ENCODE data around the gene COL4A1.
A peak's percentile ranks its signal among the peaks of the same experiment; 100 is the strongest.

The COL4A1 gene

DNA sequence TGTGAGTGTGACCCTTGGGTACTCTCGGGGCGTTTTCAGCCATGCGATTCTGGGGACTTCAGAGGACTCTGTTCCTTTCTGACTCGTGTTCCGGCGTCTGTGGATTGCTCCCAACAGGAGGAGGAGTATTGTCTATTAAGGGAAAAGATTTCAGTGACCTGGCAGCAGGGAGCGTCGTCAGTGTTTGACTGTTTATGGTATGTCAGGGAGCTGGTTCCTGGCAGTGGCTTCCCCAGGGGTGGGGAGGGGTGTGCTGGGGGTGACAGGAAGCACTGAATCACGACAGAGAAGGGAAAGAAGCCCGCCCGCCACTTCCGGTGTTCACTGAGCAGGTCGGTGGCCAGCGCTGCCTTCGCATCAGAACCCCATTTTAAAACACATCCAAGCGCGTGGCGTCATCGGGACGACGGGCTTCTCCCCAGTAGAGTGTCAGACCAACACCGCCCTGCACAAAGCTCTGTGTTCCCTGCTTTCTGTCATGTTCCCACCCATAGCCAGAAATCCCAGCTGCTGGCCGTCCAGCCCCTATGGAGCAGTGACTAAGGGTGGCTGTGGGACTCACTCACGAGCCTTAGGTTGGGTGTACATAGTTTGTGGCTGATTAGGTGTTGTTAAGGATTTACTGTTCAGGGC lies 34.0 kb upstream of the COL4A1 start:
- DNase-seq, result peak; percentile 36 to 59

GRCh38 chr13:110339975-110340550 lies 33.1 kb upstream of the COL4A1 start:
- no peak for DNase-seq

DNA sequence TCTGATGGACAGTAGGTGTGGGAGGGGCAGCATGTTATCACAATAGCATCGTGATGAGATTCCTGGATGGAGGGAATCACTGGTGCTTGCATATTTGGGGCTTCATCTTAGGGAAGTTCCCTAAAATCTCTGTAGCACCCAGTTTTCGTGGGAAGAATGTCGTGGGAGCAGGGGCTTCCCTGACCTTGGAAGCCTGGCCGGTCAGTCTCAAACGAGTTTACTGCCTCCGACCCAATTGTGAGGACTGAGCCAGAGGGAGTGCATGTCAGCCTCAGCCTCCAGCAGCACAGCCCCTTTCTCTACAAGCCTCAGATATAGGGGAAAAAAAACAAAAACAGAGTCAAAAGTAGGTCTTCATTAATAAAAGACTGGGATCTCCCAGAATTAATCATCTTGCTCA lies 32.3 kb upstream of the COL4A1 start:
- no peak for DNase-seq

DNA sequence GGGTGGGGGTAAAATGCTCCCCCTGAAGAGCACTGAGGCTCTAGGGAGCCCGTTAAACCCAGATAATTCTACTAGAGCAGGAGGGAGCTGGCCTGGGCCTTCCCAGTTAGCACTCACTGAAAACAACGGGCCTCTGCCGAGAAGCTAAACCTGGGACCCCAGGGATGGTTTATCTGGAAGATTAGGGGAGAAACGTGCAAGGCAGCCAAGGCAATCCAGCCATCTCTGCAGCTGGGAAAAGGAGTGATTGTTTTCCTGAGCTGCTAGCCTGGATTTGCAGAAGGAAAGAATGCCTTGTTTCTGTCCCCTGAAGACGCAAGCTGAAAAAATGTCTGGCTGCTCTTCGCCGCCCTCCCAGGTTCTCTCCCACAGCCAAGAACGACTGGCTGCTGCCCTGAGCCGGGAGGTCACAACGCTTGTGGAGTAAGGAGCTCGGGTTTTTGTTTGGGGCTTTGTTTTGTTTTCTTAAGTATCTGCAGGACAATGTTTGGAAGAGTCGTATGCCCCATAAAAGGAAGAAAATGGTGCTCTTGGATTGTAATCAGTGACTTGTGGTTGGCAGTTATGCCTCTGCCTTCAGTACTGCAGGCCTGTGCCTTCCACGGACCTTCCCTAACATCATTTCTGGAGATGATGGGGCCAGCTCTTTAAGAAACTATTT lies 31.6 kb upstream of the COL4A1 start:
- DNase-seq, result no peak

DNA sequence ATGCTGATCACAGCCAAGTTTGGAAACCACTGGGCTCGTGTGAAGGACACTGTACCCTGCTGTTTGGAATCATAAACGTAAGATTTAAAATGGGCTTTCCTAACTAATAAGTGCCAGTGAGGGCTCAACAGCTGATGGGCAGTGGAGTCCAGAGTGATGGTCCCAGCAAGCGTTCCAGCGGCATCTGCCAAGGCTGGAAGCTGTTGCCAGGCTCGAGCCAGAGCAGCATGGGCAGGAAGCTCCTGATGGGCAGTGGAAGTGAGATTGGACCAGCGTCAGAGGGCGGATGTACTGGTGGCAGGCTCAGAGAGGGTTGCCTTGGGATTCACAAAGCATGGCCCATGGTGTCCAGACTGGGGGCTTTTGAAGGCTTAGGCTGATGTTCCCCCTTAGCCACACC lies 30.3 kb upstream of the COL4A1 start:
- no peak for DNase-seq

DNA sequence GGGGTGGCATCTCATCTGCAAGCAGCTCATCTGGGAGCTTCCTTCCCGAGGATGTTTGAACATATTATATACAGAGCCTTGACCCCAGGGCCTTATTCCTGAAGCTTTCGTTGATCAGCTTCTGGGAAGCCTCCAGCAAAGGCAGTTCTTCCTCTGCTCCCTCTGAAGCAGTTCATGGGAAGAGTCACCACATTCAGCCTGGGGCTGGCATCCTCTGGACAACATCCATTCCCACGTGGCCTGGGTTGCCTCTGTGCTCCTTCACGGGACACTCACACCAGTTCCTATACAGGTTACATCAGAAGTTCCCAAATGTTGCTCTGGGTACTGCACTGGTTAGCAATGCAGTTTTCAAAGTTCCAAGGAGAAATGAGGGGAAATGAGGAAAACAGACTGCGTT lies 29.7 kb upstream of the COL4A1 start:
- no peak for DNase-seq

GRCh38 chr13:110336108-110336507 lies 29.2 kb upstream of the COL4A1 start:
- DNase-seq, result no peak

DNA sequence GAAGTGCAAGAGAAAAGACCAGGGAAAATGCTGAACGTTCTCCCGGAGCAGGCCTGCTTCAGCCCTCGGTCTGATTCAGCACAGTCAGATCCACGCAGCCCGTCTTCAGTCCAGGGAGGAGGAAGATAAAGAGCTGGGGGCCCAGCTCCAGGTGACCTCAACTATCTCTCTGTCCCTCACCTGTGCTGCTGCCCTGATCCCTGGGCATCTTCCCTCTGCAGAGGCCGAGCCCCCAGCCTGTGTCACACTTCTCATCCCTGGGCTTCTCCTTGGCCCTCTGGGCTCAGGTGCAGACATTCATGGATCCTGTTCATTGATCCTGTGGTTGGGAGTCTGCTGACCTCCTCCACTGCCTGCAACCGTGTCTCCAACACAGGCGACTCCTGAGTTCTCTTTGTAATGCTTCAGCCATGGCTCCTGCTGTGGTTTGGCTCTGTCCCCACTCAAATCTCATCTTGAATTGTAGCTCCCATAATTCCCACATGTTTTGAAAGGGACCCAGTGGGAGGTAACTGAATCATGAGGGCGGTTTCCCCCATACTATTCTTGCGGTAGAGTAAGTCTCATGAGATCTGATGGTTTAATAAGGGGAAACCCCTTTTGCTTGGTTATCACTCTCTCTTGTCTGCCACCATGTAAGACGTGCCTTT lies 28.0 kb upstream of the COL4A1 start:
- no peak for DNase-seq

DNA sequence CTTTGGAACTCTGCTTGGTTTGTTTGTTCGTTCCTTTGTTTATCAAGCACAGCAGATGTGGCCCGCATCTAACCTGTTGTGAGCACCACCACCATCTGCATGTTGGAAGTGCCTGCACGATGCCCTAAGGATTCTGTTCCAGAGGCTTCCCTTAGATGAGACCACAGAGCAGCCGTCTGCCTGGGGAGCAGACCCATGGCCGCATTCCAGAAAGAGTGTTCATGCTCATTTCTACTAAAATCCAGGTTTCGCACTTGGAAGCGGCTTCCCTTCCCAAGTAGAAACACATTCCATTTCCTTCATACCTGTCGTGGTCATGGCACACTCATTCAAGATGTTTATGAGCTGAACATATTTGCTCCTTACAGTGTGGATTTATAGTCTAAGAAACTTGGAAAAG lies 27.3 kb upstream of the COL4A1 start:
- DNase-seq, result no peak

DNA sequence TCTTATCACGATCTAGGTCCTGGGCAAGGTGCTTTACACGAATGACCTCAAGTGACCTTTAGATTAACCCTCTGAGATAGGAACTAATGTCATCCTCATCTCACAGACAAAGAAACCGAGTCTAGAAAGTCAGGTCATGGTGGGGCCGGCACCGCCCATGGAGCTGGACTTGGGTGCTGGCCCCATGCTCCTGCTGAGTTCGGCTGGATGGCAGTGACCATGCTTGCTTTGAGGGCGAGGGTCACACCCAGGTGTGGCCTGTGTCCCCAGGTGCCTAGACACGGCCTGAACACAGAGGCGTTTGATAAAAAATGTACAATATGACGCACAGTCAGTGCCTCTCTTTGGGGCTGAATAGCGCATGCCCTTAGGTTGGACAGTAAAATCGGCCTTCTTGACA lies 26.9 kb upstream of the COL4A1 start:
- DNase-seq, result no peak

GRCh38 chr13:110332750-110333149 lies 25.8 kb upstream of the COL4A1 start:
- DNase-seq, result no peak

DNA sequence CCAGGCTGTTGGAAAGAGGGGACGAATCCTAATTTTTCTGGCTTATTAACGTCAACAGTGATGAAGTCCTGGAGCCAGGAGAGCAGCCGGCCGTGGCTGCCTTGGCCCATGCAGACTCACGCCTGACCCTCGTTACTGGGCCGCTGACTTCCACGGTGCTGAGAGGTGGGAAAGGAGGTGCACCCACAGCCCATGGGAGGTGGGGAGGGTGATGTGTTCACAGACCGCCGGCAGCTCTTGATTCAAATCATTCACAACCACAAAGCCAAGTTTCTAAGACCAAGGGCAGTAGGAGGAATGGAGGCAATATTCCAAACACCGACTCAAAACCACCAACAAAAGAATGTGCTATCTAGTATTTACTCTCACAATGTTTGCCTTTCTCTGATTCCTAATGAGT lies 24.4 kb upstream of the COL4A1 start:
- DNase-seq, result no peak

DNA sequence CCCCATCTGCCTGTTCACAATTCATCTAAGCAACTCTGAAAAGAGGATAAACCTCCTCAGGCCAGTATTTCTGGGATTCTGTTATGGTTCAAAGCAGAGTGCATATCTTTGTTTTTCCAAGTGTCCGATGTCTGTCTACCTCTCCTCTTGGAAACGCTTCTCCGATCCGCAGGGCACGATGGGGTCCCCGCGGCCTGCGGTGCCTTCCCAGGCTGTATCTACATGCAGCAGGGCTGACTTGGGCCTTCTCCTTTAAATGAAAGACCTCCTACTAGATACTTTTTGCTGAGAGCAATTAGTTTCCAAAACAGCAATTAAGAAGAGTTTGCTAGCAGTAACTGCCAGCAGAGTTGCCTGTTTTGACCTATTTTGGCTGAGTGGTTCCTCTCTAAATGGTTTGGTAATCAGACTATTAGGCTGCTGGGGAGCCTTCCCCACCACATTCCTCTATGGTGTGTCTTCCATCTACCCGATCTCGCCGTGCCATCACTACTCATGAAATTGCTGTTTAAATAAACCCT lies 23.6 kb upstream of the COL4A1 start:
- DNase-seq, result no peak

GRCh38 chr13:110329798-110330461 lies 23.0 kb upstream of the COL4A1 start:
- no peak for DNase-seq

DNA sequence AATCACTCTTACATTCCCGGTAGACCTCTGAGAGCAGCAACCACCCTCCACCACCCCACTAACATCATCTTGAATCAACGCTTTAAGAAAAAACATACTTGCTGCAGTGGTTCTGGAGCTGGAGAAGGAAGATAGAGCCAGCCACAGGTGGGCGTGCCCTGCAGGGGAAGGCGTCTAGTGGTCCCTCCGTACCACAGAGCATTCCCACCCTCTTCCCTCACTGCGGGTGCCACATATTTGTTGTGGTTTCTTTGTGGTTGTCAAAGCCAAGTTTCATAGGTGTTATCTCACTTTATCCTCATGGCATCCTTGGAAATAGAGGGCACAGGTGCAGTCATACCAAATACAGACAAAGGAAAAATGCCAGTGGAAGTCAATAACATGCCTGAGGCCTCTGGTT lies 22.3 kb upstream of the COL4A1 start:
- DNase-seq, result no peak

DNA sequence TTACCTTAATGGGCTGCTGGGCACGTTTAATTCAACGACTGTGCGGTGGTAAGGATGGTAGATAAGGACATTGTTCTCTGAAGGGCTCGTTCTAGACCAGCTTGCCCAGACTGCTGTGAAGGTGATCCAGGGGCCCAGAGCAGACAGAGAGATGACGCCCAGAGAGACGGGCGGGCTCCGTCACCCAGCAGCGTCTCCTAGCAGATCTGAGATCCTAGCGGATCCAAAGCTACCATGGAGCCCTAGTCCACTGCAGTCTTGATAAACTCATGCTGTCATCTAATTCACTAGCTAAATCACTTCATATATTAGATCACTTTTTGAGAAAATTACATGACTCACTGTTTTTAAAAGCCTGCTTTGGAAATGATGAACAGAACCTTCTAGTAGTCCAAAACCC lies 21.6 kb upstream of the COL4A1 start:
- no peak for DNase-seq

DNA sequence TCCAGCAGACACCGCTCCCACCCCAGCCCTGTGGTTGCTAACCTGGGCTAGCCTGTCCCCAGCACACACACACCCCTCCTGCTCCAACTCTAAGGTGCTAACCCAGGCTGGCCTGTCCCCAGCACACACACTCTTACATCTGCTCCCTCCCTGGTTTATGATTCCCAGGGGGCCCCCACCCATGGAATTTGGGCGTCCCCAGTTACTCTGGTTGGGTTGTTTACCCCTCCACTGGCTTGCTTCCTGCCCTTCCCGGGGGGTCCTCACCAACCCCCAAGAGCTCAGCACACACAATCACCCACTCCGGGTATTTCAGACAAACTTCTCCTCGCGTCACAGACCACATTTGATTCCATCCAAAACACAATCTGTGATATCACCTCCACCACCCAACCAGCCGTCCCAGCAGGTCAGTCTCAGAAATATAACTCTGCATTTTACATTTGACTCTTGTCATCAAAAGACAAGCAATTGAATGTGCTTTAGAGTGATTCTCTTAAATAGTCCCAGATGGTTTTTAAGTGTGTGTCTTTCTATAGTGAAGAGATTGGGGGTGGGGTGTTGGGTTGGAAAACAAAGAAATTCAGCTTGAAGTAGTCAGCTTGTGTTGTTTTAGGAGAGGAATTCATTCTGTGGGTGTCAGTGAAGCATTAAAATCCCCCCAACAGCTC lies 20.2 kb upstream of the COL4A1 start:
- no peak for DNase-seq

DNA sequence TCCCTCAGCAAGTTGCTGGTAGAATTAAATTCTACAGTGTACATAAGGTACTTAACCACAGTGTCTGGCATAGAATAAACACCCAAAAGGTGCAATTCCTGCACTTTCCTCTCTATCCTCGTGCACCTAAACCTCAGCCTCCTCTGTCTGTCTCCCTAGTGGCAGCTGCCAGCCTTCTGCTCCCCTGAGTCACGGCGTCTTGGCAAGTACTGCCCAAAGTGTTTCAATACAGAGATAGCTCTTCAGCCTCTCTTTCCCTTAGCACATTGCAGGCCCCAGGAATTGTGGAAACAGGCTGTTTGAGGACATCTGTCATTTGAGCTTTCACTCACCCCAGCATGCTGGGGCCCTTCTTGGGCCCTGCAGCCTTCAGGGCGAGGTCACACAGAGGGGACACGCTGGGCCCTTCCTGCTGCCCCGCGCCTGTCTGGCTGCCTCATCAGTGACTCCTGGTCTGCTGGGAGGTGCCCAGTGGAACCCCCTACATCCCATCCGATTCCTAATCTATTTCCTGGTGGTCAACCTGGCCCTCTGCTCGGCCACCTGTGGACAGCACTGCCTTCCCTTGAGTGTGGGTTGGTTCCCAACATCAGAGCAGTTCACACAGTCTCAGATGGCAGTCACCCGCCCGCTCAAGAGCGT lies 19.4 kb upstream of the COL4A1 start:
- no peak for DNase-seq

GRCh38 chr13:110324026-110324749 lies 17.2 kb upstream of the COL4A1 start:
- no peak for DNase-seq

- no peak for DNase-seq
Measured at GRCh38 chr13:110323172-110323891, 16.4 kb upstream of the COL4A1 start.

DNA sequence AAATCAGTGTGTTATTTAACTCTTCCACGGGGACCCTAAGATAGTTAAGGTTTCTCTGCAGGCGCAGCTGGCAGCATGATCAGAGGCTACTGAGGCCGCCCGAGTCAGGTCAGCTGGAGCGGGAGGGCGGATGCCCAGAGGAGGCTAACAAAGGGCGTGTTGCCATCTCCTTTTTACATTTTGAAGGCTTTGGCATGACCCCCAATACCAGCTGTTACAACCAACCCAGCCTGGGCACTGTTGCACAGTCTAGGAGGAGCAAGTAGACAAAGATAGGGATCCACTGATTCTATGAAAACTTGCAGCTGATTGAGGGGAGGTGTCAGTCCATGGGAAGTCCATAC lies 15.8 kb upstream of the COL4A1 start:
- DNase-seq, result no peak
